C4-2B (cell line): ENCODE data around the gene DVL2.
"Not testable (repeated sequence)": the region's sequence is repeated elsewhere in the genome, so short reads cannot be mapped to it uniquely, and the experiment has no call there.

ENCODE experiments used
- H3K27ac ChIP-seq: fragments of 450-650 bp; 2 replicates; pipeline ENCODE4 v1.5.1; 2017
- ZFX ChIP-seq: fragments of 450-650 bp; IDR thresholded peaks from 2 replicates; pipeline ENCODE4 v1.6.1; 2017
- TF ChIP-seq, protein P1 (sequence below): fragments of 450-650 bp; conservative IDR thresholded peaks from 2 replicates; pipeline ENCODE4 v1.5.1; 2017; ENCODE audit warnings: mild to moderate bottlenecking

DVL2 gene

DNA sequence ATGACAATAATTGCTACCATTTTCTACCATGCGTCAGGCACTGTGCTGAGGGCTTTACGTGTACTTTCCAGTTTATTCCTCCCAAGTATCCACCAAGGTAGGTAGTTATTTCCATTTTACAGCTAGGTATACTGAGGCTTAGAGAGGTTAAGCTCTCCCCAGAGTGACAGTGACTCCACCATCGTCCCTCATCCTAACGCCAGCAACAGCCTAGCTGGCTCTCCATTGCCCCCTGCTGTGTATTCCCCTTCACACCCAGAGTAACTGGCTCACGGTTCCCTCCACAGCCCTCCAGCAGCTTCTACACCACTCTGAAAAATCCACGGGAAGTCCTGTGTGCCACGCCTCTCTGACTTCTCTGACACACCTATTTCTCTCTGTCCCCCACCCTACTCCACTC, 48.1 kb downstream of the DVL2 start:
- TF ChIP-seq, protein P1, sequence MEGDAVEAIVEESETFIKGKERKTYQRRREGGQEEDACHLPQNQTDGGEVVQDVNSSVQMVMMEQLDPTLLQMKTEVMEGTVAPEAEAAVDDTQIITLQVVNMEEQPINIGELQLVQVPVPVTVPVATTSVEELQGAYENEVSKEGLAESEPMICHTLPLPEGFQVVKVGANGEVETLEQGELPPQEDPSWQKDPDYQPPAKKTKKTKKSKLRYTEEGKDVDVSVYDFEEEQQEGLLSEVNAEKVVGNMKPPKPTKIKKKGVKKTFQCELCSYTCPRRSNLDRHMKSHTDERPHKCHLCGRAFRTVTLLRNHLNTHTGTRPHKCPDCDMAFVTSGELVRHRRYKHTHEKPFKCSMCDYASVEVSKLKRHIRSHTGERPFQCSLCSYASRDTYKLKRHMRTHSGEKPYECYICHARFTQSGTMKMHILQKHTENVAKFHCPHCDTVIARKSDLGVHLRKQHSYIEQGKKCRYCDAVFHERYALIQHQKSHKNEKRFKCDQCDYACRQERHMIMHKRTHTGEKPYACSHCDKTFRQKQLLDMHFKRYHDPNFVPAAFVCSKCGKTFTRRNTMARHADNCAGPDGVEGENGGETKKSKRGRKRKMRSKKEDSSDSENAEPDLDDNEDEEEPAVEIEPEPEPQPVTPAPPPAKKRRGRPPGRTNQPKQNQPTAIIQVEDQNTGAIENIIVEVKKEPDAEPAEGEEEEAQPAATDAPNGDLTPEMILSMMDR, result no peak
- TF ChIP-seq ZFX, result no peak
- no peak overlapping the region for H3K27ac ChIP-seq

DNA sequence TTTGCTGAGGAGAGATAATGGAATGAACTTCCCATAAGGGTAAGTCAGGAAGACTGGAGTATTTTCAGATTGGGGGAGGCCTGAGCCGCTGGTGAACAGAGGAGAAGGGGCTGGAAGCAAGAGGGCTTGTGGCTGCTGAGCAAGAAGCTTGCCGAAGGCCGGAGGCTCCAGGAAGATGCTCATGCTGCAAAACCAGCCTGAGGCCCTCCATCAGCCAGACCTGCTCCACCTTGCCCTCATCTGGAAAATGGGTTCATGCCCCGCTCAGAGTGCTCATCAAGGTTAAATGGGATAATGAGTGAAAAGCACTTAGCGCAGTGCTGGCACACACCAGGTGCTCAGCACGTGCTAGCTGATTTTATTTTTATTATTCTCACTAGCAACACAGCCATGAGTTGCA, 49.7 kb downstream of the DVL2 start:
- H3K27ac ChIP-seq, result no peak overlapping the region
- no peak for TF ChIP-seq ZFX
- TF ChIP-seq, protein P1, result no peak

DNA sequence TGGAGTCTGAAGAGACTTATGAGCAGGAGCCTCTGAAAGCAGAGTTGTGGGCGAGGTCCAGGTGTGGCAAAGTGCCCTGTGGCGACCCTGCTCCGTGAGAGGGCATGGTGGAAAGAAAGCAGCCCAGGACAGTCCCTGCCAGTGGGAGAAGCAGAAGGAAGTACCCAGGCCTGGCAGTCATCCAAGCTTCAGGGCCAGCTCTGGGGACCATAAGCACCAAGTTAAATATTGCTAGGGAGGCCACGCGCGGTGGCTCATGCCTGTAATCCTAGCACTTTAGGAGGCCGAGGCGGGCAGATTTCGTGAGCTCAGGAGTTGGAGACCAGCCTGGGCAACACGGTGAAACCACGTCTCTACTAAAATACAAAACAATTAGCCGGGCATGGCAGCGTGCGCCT, 50.2 kb downstream of the DVL2 start:
- H3K27ac ChIP-seq, result no peak overlapping the region
- TF ChIP-seq, protein P1, result no peak
- no peak for TF ChIP-seq ZFX

DNA sequence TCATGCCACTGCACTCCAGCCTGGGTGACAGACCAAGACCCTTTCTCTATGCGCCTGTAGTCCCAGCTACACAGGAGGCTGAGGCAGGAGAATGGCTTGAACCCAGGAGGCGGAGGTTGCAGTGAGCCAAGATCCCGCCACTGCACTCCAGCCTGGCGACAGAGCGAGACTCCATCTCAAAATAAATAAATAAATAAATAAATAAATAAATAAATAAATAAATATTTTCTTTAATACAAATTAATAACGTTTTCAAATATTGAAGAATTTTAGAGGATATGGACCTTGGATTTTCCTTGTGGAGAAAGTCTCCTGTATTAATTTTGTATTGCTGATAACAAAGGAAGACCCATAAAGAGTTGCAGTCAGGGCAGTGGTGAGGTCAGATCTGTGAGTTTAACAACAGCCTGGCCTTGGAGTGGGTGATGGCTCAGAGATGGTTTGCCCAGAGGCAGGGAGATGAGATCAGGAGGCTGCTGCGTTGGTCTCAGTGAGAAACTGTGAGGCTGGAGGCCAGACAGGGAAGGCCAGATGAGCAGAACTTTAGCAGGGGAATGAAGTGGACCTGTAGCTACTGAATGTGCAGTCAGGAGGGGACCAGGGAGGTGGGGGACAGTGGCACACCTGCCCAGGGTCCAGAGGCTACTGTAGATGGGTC, 50.8 kb downstream of the DVL2 start:
- H3K27ac ChIP-seq, result no peak overlapping the region

DNA sequence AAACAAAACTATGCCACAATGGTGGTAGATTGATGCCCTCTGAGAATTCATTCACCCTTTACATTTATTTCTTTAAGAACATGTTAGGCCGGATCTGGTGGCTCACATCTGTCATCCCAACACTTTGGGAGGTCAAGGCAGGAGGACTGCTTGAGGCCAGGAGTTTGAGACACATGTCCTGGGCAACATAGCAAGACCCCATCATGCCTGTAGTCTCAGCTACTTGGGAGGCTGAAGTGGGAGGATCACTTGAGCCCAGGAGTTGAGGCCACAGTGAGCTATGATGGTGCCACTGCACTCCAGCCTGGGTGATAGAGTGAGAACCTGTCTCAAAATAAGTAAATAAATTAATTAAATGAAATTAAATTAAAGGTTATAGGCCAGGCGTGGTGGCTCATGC, 52.2 kb downstream of the DVL2 start:
- not testable (repeated sequence) for H3K27ac ChIP-seq

More for the DNA sequence above, 50.8 kb downstream of the DVL2 start:
- no peak for TF ChIP-seq ZFX
- TF ChIP-seq, protein P1, result no peak

DNA sequence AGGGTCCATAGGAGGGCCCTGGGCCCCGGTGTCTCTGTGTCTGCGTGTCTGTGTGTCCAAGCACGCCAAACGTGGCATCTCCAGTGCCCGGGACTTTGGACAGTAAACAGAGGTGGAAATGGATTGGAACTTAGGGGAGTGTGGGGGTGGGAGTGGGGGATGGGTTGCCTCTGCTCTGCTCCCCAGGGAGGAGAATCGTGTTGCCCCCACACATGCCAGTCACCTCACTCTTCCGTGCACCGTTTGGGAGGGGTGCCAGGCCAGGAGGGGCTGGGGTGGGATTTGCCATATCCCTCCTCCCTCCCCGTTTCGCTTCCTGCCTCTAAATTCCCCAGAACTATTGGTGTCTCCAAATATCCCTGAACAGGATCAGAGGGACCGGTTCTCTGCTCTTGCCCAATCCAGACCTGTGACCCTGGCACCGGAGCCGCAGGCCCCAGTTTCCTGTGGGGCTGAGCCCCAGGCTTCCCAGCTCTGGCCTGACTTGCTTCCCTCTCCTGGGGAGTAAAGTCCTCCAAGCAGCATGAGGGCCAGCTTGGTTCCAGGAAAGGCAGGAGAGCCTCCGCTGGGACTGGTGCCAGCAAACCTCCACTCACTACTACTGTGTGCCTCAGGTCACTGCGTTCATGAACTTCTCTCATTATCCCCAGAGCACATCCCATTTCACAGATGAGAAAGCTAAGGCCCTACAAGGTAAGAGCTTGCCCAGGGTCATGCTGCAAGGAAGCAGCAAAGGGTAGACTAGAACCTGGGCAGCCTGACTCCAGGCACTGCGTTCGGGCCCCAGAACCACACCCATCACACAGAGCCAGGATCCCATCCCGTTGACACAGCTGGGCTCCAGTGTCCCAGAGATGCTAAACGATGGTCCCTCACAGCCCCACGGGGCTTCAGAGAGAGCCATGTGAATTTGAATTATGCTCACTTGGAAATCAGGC, 54.7 kb downstream of the DVL2 start, which contains the start of gene ASGR1:
Gene ASGR1 (minus strand): TSS at position 54 of the 938 bp plus-strand sequence. CDS start 807 bp downstream, outside the sequence.
- TF ChIP-seq, protein P1, result no peak
- no peak for TF ChIP-seq ZFX
- H3K27ac ChIP-seq, result no peak within 1 kb of the TSS

DNA sequence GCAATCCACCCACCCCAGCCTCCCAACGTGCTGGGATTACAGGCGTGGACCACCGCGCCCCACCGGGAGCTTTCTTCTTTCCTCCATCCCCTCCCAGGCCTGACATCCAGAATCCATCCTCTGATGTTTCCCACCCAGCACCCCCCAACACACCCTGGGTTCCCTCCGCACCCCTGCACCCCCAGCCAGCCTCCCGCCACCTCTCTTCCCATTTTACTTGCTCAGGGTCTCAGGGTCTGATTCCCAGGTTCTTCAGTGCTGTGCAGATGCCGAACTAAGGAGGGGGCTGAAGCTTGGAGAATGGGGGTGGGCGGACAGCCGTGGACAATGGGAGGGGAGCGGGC, 55.4 kb downstream of the DVL2 start:
- TF ChIP-seq, protein P1, result no peak
- no peak for TF ChIP-seq ZFX
- H3K27ac ChIP-seq, result no peak overlapping the region
